Activated gamma-delta T cell (primary cell): ENCODE results near the gene EDN1.

Experiments used
- DNase-seq: peaks from one replicate; lab custom pipeline; 2025; lab: John Stamatoyannopoulos, UW

EDN1 gene

DNA sequence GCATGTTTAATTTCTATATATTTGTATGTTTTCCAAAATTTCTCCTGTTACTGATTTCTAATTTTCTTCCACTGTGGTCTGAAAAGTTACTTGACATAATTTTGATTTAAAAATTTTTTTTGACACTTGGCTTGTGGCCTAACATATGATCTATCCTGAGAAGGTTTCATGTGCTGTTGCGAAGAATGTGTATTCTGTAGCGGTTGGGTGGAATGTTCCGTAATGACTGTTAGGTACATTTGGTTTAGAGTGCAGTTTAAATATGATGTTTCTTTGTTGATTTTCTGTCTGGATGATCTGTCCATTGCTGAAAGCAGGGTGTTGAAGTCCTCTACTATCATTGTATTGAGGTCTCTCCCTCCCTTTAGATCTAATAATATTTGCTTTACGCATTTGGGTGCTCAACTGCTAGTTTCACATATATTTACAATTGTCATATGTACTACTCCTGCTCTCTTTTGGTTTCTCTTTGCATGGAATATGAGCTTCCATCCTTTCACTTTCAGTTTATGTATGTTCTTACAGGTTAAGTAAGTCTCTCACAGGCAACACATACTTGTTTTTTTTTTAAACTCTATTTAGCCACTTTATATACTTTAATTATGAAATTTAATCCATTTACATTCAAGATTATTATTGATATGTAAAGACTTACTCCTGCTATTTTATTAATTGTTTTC is 19.5 kb upstream of the EDN1 start:
- no peak for DNase-seq

DNA sequence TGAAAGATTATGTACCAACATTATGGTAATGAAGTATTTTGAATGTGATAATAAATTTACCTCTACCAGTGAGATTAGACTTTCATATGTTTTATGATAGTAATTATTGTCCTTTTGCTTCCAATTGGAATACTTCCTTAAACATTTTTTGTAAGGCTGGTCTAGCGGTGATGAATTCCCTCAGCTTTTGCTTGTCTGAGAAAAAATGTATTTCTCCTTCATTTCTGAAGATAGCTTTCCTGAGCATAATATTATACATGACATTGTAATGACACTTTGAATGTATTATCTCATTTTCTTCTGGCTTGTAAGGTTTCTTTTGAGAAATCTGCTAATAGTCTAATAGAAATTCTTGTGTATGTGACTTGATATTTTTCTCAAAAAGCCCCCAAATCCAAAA is 18.6 kb upstream of the EDN1 start:
- DNase-seq = no peak

DNA sequence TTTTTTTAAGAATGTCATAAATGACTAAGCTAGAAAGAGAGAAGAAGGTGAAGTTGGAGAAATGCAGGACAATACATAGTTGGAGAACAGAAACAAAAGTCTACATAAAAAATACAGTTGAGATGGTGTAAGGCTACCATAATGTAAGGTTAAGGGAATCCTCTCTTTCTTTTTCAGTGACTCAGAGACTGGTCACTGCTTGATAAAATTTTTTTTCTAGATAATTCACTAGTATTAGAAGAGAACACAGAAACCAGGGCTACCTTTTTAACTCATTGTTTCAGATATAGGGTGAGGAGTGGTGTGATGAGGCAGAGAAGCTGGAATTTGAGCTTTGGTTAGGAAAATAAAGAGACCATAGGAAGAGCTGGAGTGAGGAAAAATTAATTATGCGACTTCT is 18.2 kb upstream of the EDN1 start:
- no peak for DNase-seq

DNA sequence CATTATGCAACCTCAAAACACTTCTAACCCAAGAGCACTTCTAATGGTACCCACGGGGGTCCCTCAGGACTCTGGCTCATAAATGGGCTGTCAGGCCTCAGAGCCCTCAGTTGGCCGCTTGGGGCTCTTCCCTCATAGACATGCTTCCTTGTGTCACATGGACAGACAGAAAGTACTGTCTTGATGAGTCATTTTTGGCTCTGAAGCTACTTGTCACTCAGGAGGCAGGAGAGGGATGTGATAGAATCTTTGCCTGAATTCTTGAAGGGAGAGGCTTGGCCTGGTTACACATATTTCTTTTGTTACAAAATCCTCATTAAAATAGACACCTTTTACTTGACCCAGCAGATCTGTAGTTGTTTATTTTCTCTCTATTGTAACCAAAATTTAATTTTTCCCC is 15.1 kb upstream of the EDN1 start:
- no peak for DNase-seq

DNA sequence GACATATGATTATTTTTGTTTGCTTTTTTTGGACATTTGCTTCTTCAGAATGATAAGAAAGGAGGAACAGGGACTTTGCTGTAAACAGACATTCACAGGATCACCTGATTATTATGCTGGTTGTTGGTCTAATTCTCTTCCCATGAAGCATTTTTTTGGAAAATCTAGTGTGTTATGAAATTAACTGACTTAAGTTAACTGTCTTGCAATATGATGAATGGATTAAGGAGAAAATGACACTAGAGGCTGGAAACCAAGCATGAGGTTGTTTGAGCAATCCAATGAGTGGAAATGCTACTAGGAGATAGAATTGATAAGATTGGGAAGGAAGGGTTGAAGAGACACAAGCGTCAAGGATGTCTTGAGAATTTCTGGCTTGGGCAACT is 13.2 kb upstream of the EDN1 start:
- no peak for DNase-seq

DNA sequence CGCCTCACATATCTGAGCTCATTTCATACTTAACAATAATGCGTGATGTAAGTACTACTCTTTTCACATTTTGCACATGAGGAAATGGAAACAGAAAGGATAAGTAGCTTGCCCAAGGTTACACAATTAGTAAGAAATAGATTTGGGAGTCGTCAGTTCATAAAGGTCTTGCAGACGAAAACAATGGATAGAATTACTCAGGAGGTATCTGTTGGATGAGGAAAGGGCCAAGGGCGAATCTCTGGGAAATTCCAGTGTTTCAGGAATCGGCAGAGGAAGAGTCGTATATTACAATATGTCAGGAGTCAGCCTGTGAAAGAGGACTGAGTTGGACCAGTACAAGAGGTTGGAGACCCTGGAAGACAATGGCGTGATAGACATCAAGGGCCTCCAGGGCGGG is 12.8 kb upstream of the EDN1 start:
- DNase-seq = no peak

DNA sequence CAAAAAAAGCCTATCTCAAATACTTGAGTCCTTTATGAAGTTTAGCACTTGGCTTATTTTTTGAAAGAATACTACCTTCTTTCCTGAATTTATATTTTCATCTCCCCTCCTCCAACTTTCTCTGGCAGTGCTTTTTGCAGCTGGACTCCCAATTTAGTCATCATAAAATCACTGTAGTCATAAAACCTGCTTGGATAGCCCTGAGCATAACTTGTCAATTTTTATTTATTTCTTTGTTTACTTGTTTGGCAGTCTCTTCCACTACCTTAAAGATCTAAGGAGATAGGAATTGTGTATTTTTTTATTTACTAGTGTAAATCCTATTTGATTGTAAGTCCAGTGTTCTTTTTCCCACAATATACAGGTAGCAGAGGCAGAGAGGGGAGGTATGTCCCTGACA is 11.2 kb upstream of the EDN1 start:
- DNase-seq = no peak

DNA sequence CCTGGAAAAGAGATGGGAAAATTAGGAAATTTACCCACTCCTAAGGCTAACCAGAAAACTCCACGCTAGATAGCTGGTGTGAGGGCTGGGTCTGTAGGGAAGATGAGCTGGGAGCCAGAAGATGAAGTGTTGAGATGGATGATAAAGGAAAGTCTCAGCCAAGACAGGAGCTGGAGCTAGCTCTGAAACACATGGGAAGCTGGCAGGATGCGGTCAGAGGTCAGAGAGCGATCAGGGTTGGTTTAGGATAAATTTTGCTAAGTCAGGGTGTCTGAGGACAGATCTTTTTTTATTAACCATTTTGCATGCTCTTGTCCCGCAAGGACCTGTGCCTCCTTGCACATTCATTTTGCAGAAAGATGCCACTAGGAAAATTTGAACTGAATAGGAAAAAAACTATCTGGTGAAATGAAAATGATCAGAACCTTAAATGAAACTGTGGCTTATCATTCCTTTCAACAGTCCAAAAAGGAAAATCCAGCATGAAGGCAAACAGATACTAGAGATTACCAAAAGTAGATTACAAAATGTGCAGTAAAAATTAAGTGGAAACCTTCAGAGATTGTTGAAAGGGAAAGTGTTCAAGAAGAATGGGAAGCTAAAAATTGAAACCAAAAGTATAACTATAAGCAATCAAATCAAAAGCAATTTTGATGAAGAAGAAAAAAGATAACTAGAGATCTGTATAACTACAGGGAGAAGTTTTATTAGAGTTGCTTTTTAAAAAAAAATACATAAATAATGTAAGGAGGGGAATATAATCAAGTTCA is 10.7 kb upstream of the EDN1 start:
- DNase-seq = no peak

DNA sequence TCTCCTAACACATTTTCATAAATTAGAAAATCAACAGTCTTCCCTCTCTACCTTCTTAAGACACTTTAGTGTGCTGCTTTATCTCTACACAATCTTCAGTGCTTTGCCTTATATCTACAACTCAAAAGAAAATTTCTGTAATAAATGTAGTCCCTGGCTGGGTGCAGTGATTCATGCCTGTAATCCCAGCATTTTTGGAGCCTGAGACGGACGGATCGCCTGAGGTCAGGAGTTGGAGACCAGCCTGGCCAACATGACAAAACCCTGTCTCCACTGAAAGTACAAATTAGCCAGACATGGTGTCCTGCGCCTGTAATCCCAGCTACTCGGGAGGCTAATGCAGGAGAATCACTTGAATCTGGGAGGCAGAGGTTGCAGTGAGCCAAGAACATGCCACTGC is 9.7 kb upstream of the EDN1 start:
- no peak for DNase-seq

DNA sequence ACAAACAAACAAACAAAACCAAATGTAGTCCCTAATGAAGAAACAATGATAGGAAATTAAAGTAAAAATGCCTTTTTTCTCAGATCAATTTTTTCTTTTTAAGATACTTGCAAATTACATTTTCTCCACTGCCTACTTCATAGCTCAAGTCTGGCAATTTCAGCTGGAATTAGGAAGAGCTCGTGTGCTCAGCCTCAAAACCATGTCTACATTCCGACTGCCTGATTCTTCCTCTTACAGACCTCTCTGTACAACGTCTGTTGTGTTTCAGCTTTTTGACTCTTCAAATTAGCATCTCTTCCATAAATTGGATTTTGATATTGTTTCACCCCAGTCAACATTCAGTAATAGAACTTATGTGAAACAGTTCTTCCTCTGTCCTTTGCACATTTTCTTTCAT is 9.3 kb upstream of the EDN1 start:
- no peak for DNase-seq

DNA sequence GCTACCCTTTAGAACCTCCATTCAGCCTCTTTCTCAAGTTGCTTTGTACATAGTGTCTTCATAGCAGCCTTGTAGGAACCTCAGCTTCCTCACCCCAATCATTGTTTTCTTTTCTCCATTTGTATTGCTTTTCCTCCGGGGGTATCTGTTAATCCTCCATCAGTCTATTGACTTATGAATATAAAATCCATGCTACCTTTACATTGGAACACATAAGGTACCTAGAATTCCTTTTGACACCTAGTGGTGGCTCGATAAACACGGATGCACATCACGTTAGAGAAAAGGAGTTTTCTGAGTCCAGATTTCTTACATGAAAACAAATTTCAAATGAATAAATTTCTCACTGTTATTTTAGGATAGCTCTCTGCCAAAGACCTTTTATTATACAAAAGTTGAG is 6.3 kb upstream of the EDN1 start:
- no peak for DNase-seq

DNA sequence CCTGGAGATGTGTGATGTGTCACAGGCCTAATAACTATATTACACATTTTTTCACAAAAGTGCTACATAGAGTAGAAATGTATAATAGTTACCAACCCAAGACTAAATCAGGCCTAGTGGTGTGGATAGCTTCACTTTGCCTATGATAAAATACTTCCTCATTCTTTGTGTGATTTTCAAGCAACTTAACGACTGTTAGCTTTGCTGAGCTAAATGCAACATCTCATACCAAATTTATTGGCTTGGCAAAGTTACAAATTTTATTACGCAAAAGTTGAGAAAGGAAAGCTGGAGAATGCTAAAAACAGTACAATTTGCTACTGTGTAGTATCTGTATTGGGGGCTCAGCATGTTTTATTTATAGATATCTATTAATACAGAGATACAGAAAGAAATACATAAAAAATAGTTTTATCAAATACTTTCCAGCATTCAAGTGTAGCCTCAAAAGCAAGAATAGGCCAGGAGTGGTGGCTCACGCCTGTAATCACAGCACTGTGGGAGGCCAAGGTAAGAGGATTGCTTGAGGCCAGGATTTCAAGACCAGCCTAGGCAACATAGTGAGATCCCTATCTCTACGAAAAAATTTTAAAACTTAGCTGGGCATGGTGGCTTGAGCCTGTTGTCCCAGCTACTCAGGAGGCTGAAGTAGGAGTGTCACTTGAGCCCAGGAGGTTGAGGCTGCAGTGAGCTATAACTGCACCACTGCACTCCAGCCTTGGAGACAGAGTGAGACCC is 3.6 kb upstream of the EDN1 start:
- no peak for DNase-seq

DNA sequence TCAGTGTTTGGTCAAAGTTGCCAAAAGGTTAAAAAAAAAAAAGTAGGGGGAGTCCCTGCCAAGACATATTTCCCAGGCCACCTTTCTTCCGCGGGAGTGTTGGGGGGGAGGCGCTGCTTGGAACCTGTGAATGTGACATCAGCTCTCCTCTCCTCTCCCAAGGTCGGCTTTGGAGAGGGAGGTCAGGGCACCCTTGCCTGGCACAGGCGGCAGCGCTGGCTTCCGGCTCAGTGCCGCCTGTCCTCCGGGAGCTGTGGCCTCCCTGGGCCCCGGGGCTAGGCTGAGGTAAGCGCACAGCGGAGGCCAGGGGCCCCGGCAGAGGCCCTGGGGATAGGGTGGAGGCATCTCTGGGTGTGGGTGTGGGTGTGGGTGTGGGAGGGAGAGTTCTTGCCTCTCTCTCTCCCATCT is 1.9 kb upstream of the EDN1 start:
- DNase-seq = no peak

DNA sequence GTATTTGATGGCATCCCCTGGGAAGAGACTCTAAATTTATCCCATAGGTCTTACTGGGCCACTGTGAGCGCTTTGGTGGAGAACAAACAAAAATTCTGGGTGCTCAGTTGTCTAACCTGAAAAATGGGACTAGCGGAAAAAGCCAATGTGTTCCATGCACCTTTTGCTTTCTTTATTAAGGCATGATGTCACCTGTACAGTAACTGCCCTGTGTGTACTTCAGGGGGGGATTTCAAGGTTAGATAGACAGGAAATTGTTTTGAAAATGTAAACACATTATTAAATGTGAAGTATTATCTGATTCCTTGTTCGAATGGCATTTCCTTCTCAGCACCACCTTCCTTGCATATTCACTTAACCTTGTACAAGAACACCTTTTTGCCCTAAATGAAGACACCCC is 1.2 kb upstream of the EDN1 start:
- DNase-seq = no peak

DNA sequence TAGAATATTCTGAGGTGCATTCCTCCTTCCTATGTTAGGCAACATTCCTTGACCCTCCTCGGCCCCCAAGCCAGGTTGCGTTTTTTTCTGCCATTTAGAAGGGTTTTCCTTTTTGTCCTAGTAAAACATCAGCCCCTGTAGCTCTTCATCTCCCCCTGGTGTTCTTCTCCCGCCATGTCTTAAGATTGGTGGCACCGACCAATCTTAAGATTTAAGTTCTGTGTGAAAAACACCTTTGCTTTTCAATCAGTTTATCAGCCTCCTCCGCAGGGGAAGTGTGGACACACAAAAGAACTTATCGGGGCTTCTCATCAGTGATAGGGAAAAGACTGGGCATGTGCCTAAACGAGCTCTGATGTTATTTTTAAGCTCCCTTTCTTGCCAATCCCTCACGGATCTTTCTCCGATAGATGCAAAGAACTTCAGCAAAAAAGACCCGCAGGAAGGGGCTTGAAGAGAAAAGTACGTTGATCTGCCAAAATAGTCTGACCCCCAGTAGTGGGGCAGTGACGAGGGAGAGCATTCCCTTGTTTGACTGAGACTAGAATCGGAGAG is 719 bp upstream of the EDN1 start:
- DNase-seq = no peak

DNA sequence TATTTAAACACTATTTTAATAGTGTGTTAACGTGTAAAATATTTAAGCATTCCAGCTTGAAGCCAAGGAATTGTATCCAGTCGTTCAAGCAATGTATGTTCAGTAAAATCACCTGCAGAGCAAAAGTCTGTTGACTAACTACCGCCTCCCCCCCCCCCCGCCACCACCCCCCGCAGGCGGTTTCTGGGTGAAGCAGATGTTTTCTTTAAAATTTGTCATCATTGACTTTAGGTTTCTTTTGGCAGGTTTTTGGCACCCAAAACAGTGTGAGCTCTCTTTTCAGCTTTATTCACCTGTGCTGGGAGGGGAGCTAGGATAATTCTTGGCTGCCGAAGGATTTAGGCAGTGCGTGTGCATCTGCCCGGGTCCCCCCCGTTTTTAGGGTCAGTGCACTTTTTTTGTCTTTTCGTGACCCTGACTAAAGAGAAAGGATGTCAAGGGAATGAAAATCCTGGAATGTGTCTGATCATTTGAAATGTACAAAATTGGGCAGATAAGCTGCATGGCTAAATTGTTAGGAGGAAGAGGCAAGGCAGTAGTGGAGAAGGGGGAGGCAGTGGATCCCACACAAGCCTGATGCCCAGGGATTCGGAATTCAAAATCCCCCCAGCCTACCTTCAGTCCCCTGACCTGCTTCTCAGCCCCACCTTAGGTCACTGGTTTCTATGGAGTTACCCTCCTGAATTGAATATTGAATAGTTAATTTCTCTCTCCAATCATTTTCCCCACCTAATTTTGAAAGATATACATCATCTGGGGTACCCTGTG is 1.1 kb downstream of the EDN1 start:
- no peak for DNase-seq

DNA sequence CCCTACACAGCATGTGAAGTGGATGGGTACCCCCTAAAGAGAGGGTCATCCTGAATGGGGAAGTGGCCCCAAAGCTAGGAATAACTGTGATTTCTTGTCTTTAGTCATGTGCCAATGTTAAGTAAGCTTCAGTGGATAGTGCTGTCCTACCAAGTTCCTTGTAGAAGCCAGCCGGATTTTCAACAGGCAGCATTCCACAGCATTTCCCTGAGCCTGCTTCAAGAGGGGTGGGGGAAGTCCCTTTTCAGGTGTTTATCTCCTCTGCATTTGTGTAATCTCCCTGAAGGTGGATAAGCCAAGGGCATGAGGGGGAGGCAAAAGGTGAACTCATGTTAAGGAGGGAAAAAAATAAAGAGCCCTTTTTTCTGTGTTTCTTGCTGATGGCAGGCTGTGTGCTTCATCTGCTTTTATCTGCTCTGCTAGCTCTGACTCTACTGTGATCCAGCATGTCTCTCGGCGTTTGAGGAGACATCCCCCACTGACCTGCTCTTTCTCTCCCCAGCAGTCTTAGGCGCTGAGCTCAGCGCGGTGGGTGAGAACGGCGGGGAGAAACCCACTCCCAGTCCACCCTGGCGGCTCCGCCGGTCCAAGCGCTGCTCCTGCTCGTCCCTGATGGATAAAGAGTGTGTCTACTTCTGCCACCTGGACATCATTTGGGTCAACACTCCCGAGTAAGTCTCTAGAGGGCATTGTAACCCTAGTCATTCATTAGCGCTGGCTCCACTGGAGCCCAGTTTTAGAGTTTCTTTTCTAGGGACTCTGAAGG is 1.9 kb downstream of the EDN1 start:
- no peak for DNase-seq

DNA sequence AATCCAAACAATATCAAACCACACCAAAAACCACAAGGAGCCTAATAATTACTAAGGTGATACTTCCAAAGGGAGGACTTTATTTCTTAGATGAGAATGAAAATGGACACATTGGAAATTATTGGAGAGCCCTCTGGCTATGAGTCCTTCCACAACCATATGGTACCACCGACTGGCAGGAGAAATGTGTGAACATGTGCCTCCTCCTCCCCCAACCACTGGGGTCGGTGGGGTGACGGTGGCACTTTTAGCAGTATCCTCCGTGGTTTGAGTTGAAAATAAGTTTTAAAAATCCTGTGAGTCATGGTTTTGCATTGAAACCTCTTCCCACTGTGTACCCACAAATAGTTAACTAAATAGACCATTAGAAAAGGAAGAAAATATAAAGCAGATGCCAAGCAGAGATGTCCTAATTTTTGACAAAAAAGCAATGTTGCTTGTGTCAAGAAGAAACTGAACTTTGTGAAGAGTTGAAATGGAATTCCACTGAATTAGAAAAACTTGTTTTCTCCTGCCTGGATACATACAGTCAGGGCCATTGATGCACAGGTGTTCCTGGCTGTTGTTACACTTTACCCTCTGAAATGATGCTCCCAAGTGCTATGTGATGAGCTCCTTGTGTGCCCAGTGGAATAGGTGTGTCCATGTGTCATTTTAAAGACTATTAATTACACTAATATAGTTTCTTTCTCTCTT is 3.2 kb downstream of the EDN1 start:
- no peak for DNase-seq

DNA sequence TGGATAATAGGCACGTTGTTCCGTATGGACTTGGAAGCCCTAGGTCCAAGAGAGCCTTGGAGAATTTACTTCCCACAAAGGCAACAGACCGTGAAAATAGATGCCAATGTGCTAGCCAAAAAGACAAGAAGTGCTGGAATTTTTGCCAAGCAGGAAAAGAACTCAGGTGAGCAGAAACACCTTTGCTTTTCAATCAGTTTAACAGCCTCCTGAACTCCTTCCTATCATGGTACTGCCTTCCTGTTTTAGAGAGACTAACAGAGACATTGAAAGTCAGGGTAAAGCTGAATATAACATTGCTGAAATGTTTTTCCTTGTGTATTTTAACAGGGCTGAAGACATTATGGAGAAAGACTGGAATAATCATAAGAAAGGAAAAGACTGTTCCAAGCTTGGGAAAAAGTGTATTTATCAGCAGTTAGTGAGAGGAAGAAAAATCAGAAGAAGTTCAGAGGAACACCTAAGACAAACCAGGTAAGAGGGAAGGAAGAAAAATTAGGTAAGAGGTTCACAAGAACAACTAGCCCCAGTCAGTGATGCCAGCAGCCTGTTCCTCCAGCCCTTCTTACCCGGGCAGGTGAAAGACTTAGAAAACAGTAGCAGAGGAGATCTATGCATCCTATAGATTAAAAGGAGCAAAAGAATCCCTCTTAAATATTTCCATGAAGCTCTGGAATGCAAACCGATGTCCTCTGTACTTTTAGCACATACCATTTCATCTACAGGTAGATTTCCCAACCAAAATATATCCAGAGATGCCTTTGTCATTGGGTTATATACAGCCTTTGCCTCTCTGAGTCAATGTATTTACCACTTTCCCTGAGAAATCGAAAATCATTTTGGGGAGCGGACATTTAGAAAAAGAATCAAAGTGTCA is 4.0 kb downstream of the EDN1 start:
- DNase-seq = no peak
